CD4-positive, alpha-beta T cell (primary cell): ENCODE data around the gene KRTAP19-2. TPM values are rescaled to one million over a fixed set of nuclear protein-coding genes. Genes with fewer than 3 reads are reported as not detected.
A peak's percentile ranks its signal among the peaks of the same experiment; 100 is the strongest.
"Not testable (repeated sequence)": the region's sequence is repeated elsewhere in the genome, so short reads cannot be mapped to it uniquely, and the experiment has no call there.

Experiments
- ATAC-seq: fragments of 200-7000 bp; cut with Tn5 transposase; one replicate; pipeline ENCODE4 v1.10.0; 2022; ENCODE audit warnings: mild to moderate bottlenecking; ENCODE audit not compliant: poor library complexity
- CTCF ChIA-PET: fragments of 350-600 bp; sonication (Branson Sonifier 250); formaldehyde crosslinking; loops from one replicate; lab custom pipeline; 2021; ENCODE audit warnings: antibody characterized with exemption, inconsistent platforms; lab: Charles Lee
- POLR2A ChIA-PET: fragments of 350-600 bp; sonication (Branson Sonifier 250); formaldehyde crosslinking; loops from one replicate; lab custom pipeline; 2021; ENCODE audit warnings: antibody characterized with exemption, inconsistent platforms; lab: Charles Lee
- DNase-seq, 14 experiments: peaks; one replicate each; pipeline ENCODE4 v3.0.0-alpha.2; 2013 to 2020; ENCODE audit warnings: mixed read lengths in 2 of 14
- H3K27ac ChIP-seq, 2 donors: one replicate each; pipeline versions ENCODE4 v1.5.1 to v1.7.0; 2013; ENCODE audit warnings: low read length in 2 of 2, low read depth in 1 of 2, mild to moderate bottlenecking in 1 of 2
- H3K27me3 ChIP-seq, 2 experiments: 1 replicate in 1 of 2; 2 replicates in 1 of 2; pipeline versions ENCODE4 v1.6.1 to v1.7.0; 2013; ENCODE audit warnings: low read length in 2 of 2, control low read depth in 1 of 2, mild to moderate bottlenecking in 1 of 2, moderate library complexity in 1 of 2; ENCODE audit not compliant: insufficient read depth in 2 of 2, control insufficient read depth in 1 of 2
- H3K36me3 ChIP-seq: one replicate; pipeline ENCODE4 v1.6.1; 2013; ENCODE audit warnings: low read length, control low read depth; ENCODE audit not compliant: insufficient read depth
- H3K4me1 ChIP-seq: one replicate; pipeline ENCODE4 v1.6.1; 2013; ENCODE audit warnings: low read length, control low read depth; ENCODE audit not compliant: insufficient read depth
- H3K4me3 ChIP-seq: one replicate; pipeline ENCODE4 v1.5.1; 2013; ENCODE audit warnings: mild to moderate bottlenecking, low read length, moderate library complexity
- H3K9me3 ChIP-seq, 2 experiments: 1 replicate in 1 of 2; 2 replicates in 1 of 2; pipeline versions ENCODE4 v1.6.1 to v1.7.0; 2013; ENCODE audit warnings: low read length in 2 of 2, mild to moderate bottlenecking in 2 of 2, control low read depth in 1 of 2, moderate library complexity in 1 of 2; ENCODE audit not compliant: control insufficient read depth in 1 of 2, insufficient read depth in 1 of 2
- H3K27ac Mint-ChIP-seq: one replicate; pipeline ENCODE4 v1.8.0; 2020; ENCODE audit warnings: mixed read lengths
- H3K27me3 Mint-ChIP-seq: one replicate; pipeline ENCODE4 v1.8.0; 2021; ENCODE audit warnings: mixed read lengths
- H3K36me3 Mint-ChIP-seq: one replicate; pipeline ENCODE4 v1.8.0; 2021; ENCODE audit warnings: low read depth, mixed read lengths
- H3K4me1 Mint-ChIP-seq: one replicate; pipeline ENCODE4 v1.8.0; 2021; ENCODE audit warnings: low read depth, mixed read lengths
- H3K4me3 Mint-ChIP-seq: one replicate; pipeline ENCODE4 v1.8.0; 2020; ENCODE audit warnings: mild to moderate bottlenecking, mixed read lengths
- H3K9me3 Mint-ChIP-seq: one replicate; pipeline ENCODE4 v1.8.0; 2020; ENCODE audit warnings: mixed read lengths
- CTCF ChIP-seq: fragments of 200-600 bp; IDR thresholded peaks from one replicate; pipeline ENCODE4 v1.8.0; 2022; ENCODE audit warnings: antibody characterized with exemption, mild to moderate bottlenecking
- intact Hi-C, 2 experiments: fragments of 100-400 bp; cut with DNase I in 1 of 2; cut with micrococcal nuclease in 1 of 2; formaldehyde crosslinking; loops; one replicate each; pipeline versions ENCODE4 v1.15.1 to v1.9.0; 2023 to 2025; cut with DNase I, micrococcal nuclease
- total RNA-seq, 174 experiments: library from RNA in 2 of 174; stranded (reverse) in 2 of 174; gene quantifications; one replicate each; pipeline ENCODE4 v1.2.3 and lab custom pipeline; 2021 to 2026

The KRTAP19-2 gene
- total RNA-seq, 2 experiments from 2014 or later, result not detected

- intact Hi-C loops, result loop anchor here in 1 of 2 experiments (10.0 kb wide), 1 partner anchor 579 kb away; no protein-coding TSS in a partner anchor
- H3K4me1 Mint-ChIP-seq, CTCF ChIA-PET, H3K27ac Mint-ChIP-seq, H3K27ac ChIP-seq, H3K9me3 Mint-ChIP-seq, H3K4me3 ChIP-seq, H3K4me3 Mint-ChIP-seq, ATAC-seq, H3K27me3 ChIP-seq, H3K4me1 ChIP-seq, H3K36me3 ChIP-seq, POLR2A ChIA-PET, H3K9me3 ChIP-seq, H3K36me3 Mint-ChIP-seq, H3K27me3 Mint-ChIP-seq: not testable (repeated sequence)
- peak in 2 of 14 experiments; percentile 1 to 4 for DNase-seq
- TF ChIP-seq CTCF, result peak; percentile 17
These were observed 18.5 kb upstream of the KRTAP19-2 start for GRCh38 chr21:30505621-30506205.

GRCh38 chr21:30502041-30502440 lies 14.8 kb upstream of the KRTAP19-2 start, which contains the start of gene KRTAP19-5:
Gene KRTAP19-5, minus strand, starts transcription at chr21:30502141. Its CDS starts 51 bp downstream, at chr21:30502090.
- H3K4me1 ChIP-seq, result no peaks in the 10 kb centered on the region
- no peak within 1 kb of the TSS for H3K27ac Mint-ChIP-seq
- DNase-seq (no peak), ATAC-seq (no peak)
- H3K27me3 ChIP-seq, result no peaks in the 10 kb centered on the region
- H3K4me3 ChIP-seq, result no peak within 1 kb of the TSS
- no peak within 1 kb of the TSS for H3K27ac ChIP-seq
- no peaks in the 10 kb centered on the region for H3K36me3 Mint-ChIP-seq
- CTCF ChIA-PET, result no interaction called here
- no peak for TF ChIP-seq CTCF
- no peaks in the 10 kb centered on the region for H3K36me3 ChIP-seq
- H3K27me3 Mint-ChIP-seq, result peaks cover 5% of the 10 kb centered on the region
- intact Hi-C loops, result loop anchor here in 1 of 2 experiments (10.0 kb wide), 1 partner anchor 583 kb away; no protein-coding TSS in a partner anchor
- H3K9me3 ChIP-seq, result peaks cover 0 to 7% of the 10 kb centered on the region in 2 experiments
- POLR2A ChIA-PET, result no interaction called here
- no peak within 1 kb of the TSS for H3K4me3 Mint-ChIP-seq
- no peaks in the 10 kb centered on the region for H3K4me1 Mint-ChIP-seq
- H3K9me3 Mint-ChIP-seq, result no peaks in the 10 kb centered on the region

GRCh38 chr21:30497065-30497464 lies 9.8 kb upstream of the KRTAP19-2 start, which contains the start of gene KRTAP19-4:
Gene KRTAP19-4, minus strand, starts transcription at chr21:30497165. Its CDS starts 55 bp downstream, at chr21:30497110.
- H3K4me3 Mint-ChIP-seq, result no peak within 1 kb of the TSS
- no peaks in the 10 kb centered on the region for H3K4me1 Mint-ChIP-seq
- no peaks in the 10 kb centered on the region for H3K27me3 Mint-ChIP-seq
- peaks cover 0 to 11% of the 10 kb centered on the region in 2 experiments for H3K9me3 ChIP-seq
- no peaks in the 10 kb centered on the region for H3K9me3 Mint-ChIP-seq
- no peak for TF ChIP-seq CTCF
- no peaks in the 10 kb centered on the region for H3K27me3 ChIP-seq
- no peak for ATAC-seq
- no peaks in the 10 kb centered on the region for H3K4me1 ChIP-seq
- CTCF ChIA-PET, result no interaction called here
- H3K27ac Mint-ChIP-seq, result no peak within 1 kb of the TSS
- H3K36me3 Mint-ChIP-seq, result no peaks in the 10 kb centered on the region
- H3K36me3 ChIP-seq, result no peaks in the 10 kb centered on the region
- POLR2A ChIA-PET, result no interaction called here
- no peak within 1 kb of the TSS for H3K27ac ChIP-seq
- intact Hi-C loops, result no loop called here
- H3K4me3 ChIP-seq, result no peak within 1 kb of the TSS
- no peak for DNase-seq
